Lower lobe of right lung (tissue), 2 donors: Measurements from ENCODE around the gene MTERF4. TPM values are rescaled to one million over a fixed set of nuclear protein-coding genes. Genes with fewer than 3 reads are reported as not detected.

Experiments used
- ATAC-seq, 2 donors: fragments of 200-7000 bp; cut with Tn5 transposase; one replicate each; pipeline ENCODE4 v1.9.1; 2020 to 2022; ENCODE audit warnings: mild to moderate bottlenecking in 2 of 2, moderate library complexity in 2 of 2
- DNase-seq: peaks from one replicate; pipeline ENCODE4 v3.0.0-alpha.2; 2020
- H3K27ac ChIP-seq: fragments of 200-600 bp; one replicate; pipeline ENCODE4 v1.8.0; 2022
- H3K27me3 ChIP-seq: fragments of 200-600 bp; one replicate; pipeline ENCODE4 v1.8.0; 2022; ENCODE audit warnings: low read depth
- H3K36me3 ChIP-seq: fragments of 200-600 bp; one replicate; pipeline ENCODE4 v1.8.0; 2022; ENCODE audit warnings: mild to moderate bottlenecking
- H3K4me1 ChIP-seq: fragments of 200-600 bp; one replicate; pipeline ENCODE4 v1.8.0; 2022
- H3K4me3 ChIP-seq: fragments of 200-600 bp; one replicate; pipeline ENCODE4 v1.8.0; 2022; ENCODE audit warnings: mild to moderate bottlenecking
- H3K9me3 ChIP-seq: fragments of 200-600 bp; one replicate; pipeline ENCODE4 v1.8.0; 2022
- CTCF ChIP-seq: fragments of 200-600 bp; IDR thresholded peaks from one replicate; pipeline ENCODE4 v1.8.0; 2022; ENCODE audit warnings: antibody characterized with exemption, mild to moderate bottlenecking
- intact Hi-C: fragments of 100-400 bp; cut with DNase I; formaldehyde crosslinking; loops from one replicate; pipeline ENCODE4 v1.11.0; 2022
- total RNA-seq: library from RNA; stranded (reverse); fragmentation: NEBNext Ultra II Directional; extraction: Animal tissue kit (Norgen Biotek cat#: 25700); gene quantifications from one replicate; pipeline ENCODE4 v1.2.1, GENCODE V29; 2021
- donor health status: DM: no; HTN: yes; CAD: no; lungs with severe emphysema.

MTERF4 gene
- total RNA-seq, 1 donor from 2014 or later: 32.0 TPM

DNA sequence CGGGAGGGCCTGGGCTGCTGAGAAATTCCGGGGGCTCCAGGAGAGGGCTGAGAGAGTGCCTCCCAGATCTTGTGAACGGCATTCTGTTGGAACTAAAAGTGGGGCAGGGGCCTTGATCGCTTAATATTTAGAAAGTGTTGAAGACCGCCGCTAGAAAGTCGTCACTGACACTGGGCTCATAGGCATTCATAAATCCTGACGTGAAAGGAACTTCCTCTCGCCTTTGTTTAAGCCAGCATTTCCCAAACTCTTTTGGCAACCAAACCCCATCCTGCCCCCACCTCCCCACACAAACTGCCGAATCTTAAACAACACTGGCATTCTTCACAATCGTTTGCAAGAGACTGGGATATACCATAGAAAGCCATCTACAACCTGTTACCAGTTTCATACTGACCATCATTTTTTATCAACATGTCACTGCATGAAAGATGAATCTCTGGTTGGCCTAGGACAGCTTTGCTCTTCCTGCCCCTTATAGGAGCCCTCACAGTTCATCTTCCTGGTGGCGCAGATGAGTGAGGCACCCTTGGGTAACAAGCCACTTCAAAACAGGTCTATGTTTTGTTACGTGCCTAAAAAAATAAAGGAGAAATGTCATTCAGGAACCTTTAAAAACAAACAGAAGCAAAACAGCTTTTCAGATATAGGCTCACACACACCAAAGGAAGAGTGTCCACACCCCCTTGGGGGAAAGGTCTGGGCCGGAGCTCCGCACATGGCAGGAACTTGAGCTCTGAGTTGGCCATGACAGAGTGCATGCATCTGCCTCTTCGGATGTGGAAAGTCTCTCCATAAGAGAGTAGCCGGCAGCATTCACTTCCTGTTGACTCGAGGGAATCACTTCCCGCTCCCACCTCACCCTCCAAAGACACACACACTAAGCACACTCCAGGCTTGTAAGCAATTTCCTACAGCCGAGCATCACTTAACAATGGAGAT lies 13.0 kb downstream of the MTERF4 start:
- no peak for DNase-seq
- H3K27me3 ChIP-seq: no peaks in the 10 kb centered on the region
- H3K4me3 ChIP-seq: no peak overlapping the region
- intact Hi-C loops: no loop called here
- no peaks in the 10 kb centered on the region for H3K9me3 ChIP-seq
- TF ChIP-seq CTCF: no peak
- H3K36me3 ChIP-seq: peaks cover 86% of the 10 kb centered on the region
- peak overlapping the region; percentile 66 for H3K27ac ChIP-seq
- no peak for ATAC-seq
- peaks cover 7% of the 10 kb centered on the region for H3K4me1 ChIP-seq

DNA sequence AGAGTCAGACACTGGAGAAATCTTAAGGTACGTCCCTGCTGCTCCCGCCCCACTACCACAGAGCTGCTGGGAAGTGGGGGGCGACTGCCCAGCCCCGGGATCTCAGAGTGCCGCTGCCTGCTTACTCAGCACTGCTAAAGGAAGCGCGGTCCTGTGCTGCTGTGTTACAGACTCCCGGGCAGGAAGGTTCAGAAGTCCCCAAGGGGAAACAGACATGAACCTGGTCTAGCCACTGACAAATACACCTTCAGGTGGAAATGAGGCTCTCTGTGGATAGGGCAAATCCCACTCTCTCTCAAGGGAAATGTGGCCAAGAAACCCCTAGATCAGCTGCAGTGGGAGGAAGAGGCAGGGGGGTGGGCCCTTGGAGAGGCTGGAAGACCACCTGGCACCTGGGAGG lies 13.7 kb downstream of the MTERF4 start:
- Histone ChIP-seq H3K9me3 (no peaks in the 10 kb centered on the region), H3K27me3 (no peaks in the 10 kb centered on the region), H3K4me3 (no peak overlapping the region), H3K27ac (peak overlapping the region; percentile 66), H3K36me3 (peaks cover 79% of the 10 kb centered on the region), H3K4me1 (peaks cover 7% of the 10 kb centered on the region)
- intact Hi-C loops: no loop called here
- ATAC-seq: no peak
- TF ChIP-seq CTCF: no peak
- DNase-seq: no peak

DNA sequence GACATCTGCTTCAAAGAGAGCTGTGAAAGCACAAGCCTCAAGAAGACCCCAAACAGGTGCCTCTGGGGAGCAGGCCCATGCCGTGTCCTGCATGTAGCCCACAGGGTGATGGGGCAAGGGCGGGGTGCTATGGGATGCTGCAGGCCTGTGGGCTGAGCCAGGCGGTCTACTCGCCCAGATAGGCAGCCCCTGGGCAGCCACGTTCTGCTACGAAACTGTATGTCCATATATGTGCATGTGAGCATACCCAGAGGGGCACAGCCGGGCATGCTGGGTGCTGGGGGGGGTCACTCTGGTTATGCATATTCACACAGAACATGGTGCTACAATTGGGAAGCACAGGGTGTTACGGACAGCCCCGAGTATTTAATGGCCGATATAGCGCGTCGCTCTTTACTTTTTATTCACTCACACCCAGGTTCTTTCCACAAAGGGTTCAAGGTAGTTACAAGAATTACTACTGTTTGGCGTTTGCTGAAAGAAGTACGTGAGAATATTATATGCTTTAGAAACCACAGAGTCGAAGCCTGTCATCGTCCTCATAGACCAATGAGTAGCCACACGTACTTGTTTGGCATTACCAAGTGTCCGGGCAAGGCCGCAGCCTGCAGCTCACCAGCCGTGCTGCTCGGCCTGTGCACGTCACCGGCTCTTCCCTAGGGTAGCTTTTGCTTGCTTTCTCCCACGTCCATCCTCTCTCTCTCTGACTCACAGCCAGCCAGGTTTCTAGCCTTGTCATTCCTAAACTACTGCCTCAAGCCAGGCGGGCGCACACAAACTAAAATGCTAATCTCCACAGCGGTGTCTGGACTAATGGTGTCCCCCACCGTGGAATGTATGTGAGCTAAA lies 14.4 kb downstream of the MTERF4 start:
- intact Hi-C loops: no loop called here
- no peak for ATAC-seq
- H3K36me3 ChIP-seq: peaks cover 72% of the 10 kb centered on the region

DNA sequence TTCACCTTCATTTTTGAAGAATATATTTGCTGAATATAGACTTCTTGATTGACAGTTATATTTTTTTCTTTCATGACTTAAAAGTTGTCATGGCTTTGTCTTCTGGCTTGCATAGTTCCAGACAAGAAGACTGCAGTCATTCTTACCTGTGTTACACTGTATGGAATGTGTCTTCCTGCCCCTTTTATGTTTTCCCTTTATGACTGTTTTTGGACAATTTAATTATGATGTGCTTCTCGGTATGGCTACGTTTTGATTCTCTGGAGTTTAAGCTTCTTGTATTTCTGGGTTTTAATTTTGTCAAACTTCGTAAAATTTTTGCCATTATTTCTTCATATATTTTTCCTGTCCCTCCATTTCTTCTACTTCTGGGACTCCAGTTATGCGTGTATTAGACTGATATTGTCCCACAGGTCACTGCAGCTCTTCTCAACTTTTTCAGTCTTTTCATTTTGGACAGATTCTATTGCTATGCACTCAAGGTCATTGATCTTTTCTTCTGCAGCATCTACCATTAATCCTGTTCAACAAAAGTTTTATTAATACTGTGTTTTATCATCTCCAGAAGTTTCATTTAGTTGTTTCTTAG lies 17.1 kb downstream of the MTERF4 start:
- no peak for ATAC-seq
- DNase-seq: no peak
- no peak overlapping the region for H3K4me3 ChIP-seq
- H3K4me1 ChIP-seq: peaks cover 7% of the 10 kb centered on the region
- H3K9me3 ChIP-seq: no peaks in the 10 kb centered on the region
- intact Hi-C loops: no loop called here
- no peak overlapping the region for H3K27ac ChIP-seq
- peaks cover 45% of the 10 kb centered on the region for H3K36me3 ChIP-seq
- no peak for TF ChIP-seq CTCF
- no peaks in the 10 kb centered on the region for H3K27me3 ChIP-seq

More for the DNA sequence above, 14.4 kb downstream of the MTERF4 start:
- Histone ChIP-seq H3K9me3 (no peaks in the 10 kb centered on the region), H3K27ac (no peak overlapping the region), H3K4me3 (no peak overlapping the region), H3K27me3 (no peaks in the 10 kb centered on the region), H3K4me1 (peaks cover 7% of the 10 kb centered on the region)
- no peak for DNase-seq
- TF ChIP-seq CTCF: no peak

DNA sequence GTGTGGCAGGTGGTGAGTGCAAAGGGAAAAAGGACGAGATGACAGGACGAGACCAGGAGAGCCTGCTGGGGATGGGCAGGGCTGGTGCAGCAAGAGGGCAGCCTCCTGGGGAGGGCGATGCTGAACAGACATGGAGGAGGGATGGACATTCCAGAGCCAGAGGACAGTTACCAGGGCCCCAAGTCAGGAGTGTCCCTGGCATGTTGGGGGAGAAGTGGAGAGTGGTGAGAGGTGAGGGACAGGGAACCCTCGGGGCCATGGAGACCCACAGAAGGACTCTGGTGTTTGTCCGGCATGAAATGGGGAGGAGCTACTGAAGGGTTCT lies 19.0 kb downstream of the MTERF4 start:
- Histone ChIP-seq H3K27me3 (no peaks in the 10 kb centered on the region), H3K27ac (no peak overlapping the region), H3K36me3 (peaks cover 26% of the 10 kb centered on the region), H3K9me3 (no peaks in the 10 kb centered on the region), H3K4me1 (peaks cover 2% of the 10 kb centered on the region), H3K4me3 (no peak overlapping the region)
- DNase-seq (no peak), ATAC-seq (no peak)
- no peak for TF ChIP-seq CTCF
- intact Hi-C loops: no loop called here
